H9 (cell line): ENCODE measurements around the gene SERBP1. TPM values are rescaled to one million over a fixed set of nuclear protein-coding genes. Genes with fewer than 3 reads are reported as not detected.

ENCODE experiments used
- DNase-seq: peaks from one replicate; pipeline ENCODE4 v3.0.0-alpha.2; 2017
- H2AFZ ChIP-seq: one replicate; pipeline ENCODE4 v1.6.1; 2013; ENCODE audit warnings: mild to moderate bottlenecking, low read length, control low read depth, moderate library complexity
- H2AK5ac ChIP-seq: 2 replicates; pipeline ENCODE4 v1.6.1; 2013; ENCODE audit warnings: low read length, control low read depth, mixed read lengths; ENCODE audit not compliant: insufficient read length
- H2BK120ac ChIP-seq: one replicate; pipeline ENCODE4 v1.6.1; 2013; ENCODE audit warnings: low read depth, mild to moderate bottlenecking, low read length, control low read depth, inconsistent platforms; ENCODE audit not compliant: poor library complexity, severe bottlenecking
- H2BK12ac ChIP-seq: 2 replicates; pipeline ENCODE4 v1.6.1; 2013; ENCODE audit warnings: low read length, control low read depth, mixed read lengths, low read depth; ENCODE audit not compliant: insufficient read length
- H2BK15ac ChIP-seq: 2 replicates; pipeline ENCODE4 v1.6.1; 2013; ENCODE audit warnings: low read depth, low read length, control low read depth
- H2BK20ac ChIP-seq: one replicate; pipeline ENCODE4 v1.6.1; 2013; ENCODE audit warnings: low read depth, mild to moderate bottlenecking, low read length, control low read depth, inconsistent platforms; ENCODE audit not compliant: poor library complexity, severe bottlenecking
- H2BK5ac ChIP-seq: 2 replicates; pipeline ENCODE4 v1.6.1; 2013; ENCODE audit warnings: low read length, control low read depth, mixed read lengths; ENCODE audit not compliant: insufficient read length
- H3K14ac ChIP-seq: 2 replicates; pipeline ENCODE4 v1.6.1; 2013; ENCODE audit warnings: low read length, control low read depth; ENCODE audit not compliant: insufficient read depth
- H3K18ac ChIP-seq: 2 replicates; pipeline ENCODE4 v1.6.1; 2013; ENCODE audit warnings: low read depth, mild to moderate bottlenecking, mixed read lengths, low read length, control low read depth; ENCODE audit not compliant: insufficient read length
- H3K23ac ChIP-seq: 2 replicates; pipeline ENCODE4 v1.6.1; 2013; ENCODE audit warnings: low read length, control low read depth, mixed read lengths, low read depth; ENCODE audit not compliant: insufficient read length
- H3K23me2 ChIP-seq: 2 replicates; pipeline ENCODE4 v1.6.1; 2013; ENCODE audit warnings: low read depth, mild to moderate bottlenecking, mixed read lengths, low read length, control low read depth; ENCODE audit not compliant: insufficient read length, poor library complexity, severe bottlenecking
- H3K27ac ChIP-seq: 2 replicates; pipeline ENCODE4 v1.5.1; 2013; ENCODE audit warnings: low read length, control low read depth, mixed read lengths, low read depth; ENCODE audit not compliant: insufficient read length
- H3K27me3 ChIP-seq: 2 replicates; pipeline ENCODE4 v1.6.1; 2013; ENCODE audit warnings: low read length, control low read depth, inconsistent platforms; ENCODE audit not compliant: insufficient read depth
- H3K4ac ChIP-seq: 2 replicates; pipeline ENCODE4 v1.6.1; 2013; ENCODE audit warnings: low read depth, mild to moderate bottlenecking, control low read depth, inconsistent platforms, low read length, moderate library complexity
- H3K4me1 ChIP-seq: 2 replicates; pipeline ENCODE4 v1.6.1; 2013; ENCODE audit warnings: low read length, control low read depth, inconsistent platforms; ENCODE audit not compliant: insufficient read depth
- H3K4me2 ChIP-seq: 2 replicates; pipeline ENCODE4 v1.6.1; 2013; ENCODE audit warnings: low read length, control low read depth, mixed read lengths; ENCODE audit not compliant: insufficient read length, insufficient read depth
- H3K56ac ChIP-seq: 2 replicates; pipeline ENCODE4 v1.6.1; 2013; ENCODE audit warnings: low read depth, mild to moderate bottlenecking, mixed read lengths, low read length, control low read depth; ENCODE audit not compliant: insufficient read length
- H3K79me1 ChIP-seq: 2 replicates; pipeline ENCODE4 v1.6.1; 2013; ENCODE audit warnings: low read depth, mild to moderate bottlenecking, moderate library complexity, low read length, control low read depth, inconsistent platforms; ENCODE audit not compliant: insufficient read depth, poor library complexity, severe bottlenecking
- H3K79me2 ChIP-seq: 2 replicates; pipeline ENCODE4 v1.6.1; 2013; ENCODE audit warnings: low read length, control low read depth, inconsistent platforms; ENCODE audit not compliant: insufficient read depth
- H3K9ac ChIP-seq: 2 replicates; pipeline ENCODE4 v1.6.1; 2013; ENCODE audit warnings: low read length, control low read depth, mixed read lengths; ENCODE audit not compliant: insufficient read length; ENCODE audit errors: extremely low read depth
- H3K9me3 ChIP-seq: one replicate; pipeline ENCODE4 v1.6.1; 2013; ENCODE audit warnings: low read depth, low read length, inconsistent platforms; ENCODE audit not compliant: control insufficient read depth
- H3T11ph ChIP-seq: one replicate; pipeline ENCODE4 v1.6.1; 2013; ENCODE audit warnings: mild to moderate bottlenecking, low read length, control low read depth, inconsistent platforms
- H4K20me1 ChIP-seq: one replicate; pipeline ENCODE4 v1.6.1; 2013; ENCODE audit not compliant: control insufficient read depth, insufficient read length, insufficient read depth
- H4K5ac ChIP-seq: 2 replicates; pipeline ENCODE4 v1.6.1; 2013; ENCODE audit warnings: low read depth, mild to moderate bottlenecking, mixed read lengths, low read length, control low read depth; ENCODE audit not compliant: insufficient read length
- H4K8ac ChIP-seq: replicated peaks from 2 replicates; pipeline ENCODE4 v1.6.1; 2013; ENCODE audit warnings: low read length, control low read depth, mixed read lengths, low read depth; ENCODE audit not compliant: insufficient read length
- H4K91ac ChIP-seq: 2 replicates; pipeline ENCODE4 v1.6.1; 2013; ENCODE audit warnings: low read depth, mild to moderate bottlenecking, moderate library complexity, mixed read lengths, low read length, control low read depth; ENCODE audit not compliant: insufficient read length
- H3K27ac Mint-ChIP-seq, 3 experiments: 2 replicates in 2 of 3; 3 replicates in 1 of 3; pipeline ENCODE4 v1.8.0; 2020 to 2021; ENCODE audit warnings: mixed read lengths in 3 of 3, mild to moderate bottlenecking in 1 of 3, moderate library complexity in 1 of 3
- H3K27me3 Mint-ChIP-seq: 2 replicates; pipeline ENCODE4 v1.8.0; 2021; ENCODE audit warnings: low read depth, mild to moderate bottlenecking, moderate library complexity, mixed read lengths
- H3K36me3 Mint-ChIP-seq, 3 experiments: 2 replicates in 2 of 3; 3 replicates in 1 of 3; pipeline ENCODE4 v1.8.0; 2020 to 2021; ENCODE audit warnings: low read depth in 3 of 3, mixed read lengths in 3 of 3; ENCODE audit not compliant: insufficient read depth in 1 of 3
- H3K4me1 Mint-ChIP-seq, 2 experiments: 2 replicates each; pipeline ENCODE4 v1.8.0; 2020; ENCODE audit warnings: mixed read lengths in 2 of 2
- H3K4me3 Mint-ChIP-seq, 2 experiments: 2 replicates in 1 of 2; 3 replicates in 1 of 2; pipeline ENCODE4 v1.8.0; 2020 to 2021; ENCODE audit warnings: mild to moderate bottlenecking in 2 of 2, mixed read lengths in 2 of 2, moderate library complexity in 1 of 2
- H3K9me3 Mint-ChIP-seq, 2 experiments: 2 replicates in 1 of 2; 3 replicates in 1 of 2; pipeline ENCODE4 v1.8.0; 2020; ENCODE audit warnings: mild to moderate bottlenecking in 2 of 2, mixed read lengths in 2 of 2, moderate library complexity in 1 of 2
- WGBS: extraction: QIAGEN DNeasy Blood & Tissue Kit; methylation state at CpG from one replicate; pipeline ENCODE4 v1.1.7; 2013; ENCODE audit warnings: missing lambda C conversion rate, low lambda C conversion rate, mixed read lengths; ENCODE audit not compliant: insufficient read length; ENCODE audit errors: extremely low coverage; 5-methylcytosine and 5-hydroxymethylcytosine counted together
- total RNA-seq: library from RNA; stranded (reverse); gene quantifications from 2 replicates; pipeline ENCODE4 v1.2.1, GENCODE V29; 2021
- TF ChIP-seq, protein P1 (sequence below): fragments of 200-600 bp; sonication (generic); conservative IDR thresholded peaks from 3 replicates; pipeline ENCODE4 v1.8.0; 2021; ENCODE audit warnings: antibody characterized with exemption, mild to moderate bottlenecking

SERBP1 gene
- total RNA-seq, 1 experiment from 2014 or later: 495 TPM

GRCh38 chr1:67440339-67440738, 10.1 kb upstream of the SERBP1 start:
- no peak overlapping the region for H4K5ac ChIP-seq
- no peaks in the 10 kb centered on the region for H3K79me2 ChIP-seq
- no peak overlapping the region for H3K56ac ChIP-seq
- Mint-ChIP-seq H3K36me3 (no peaks in the 10 kb centered on the region), H3K4me1 (peaks cover 6 to 10% of the 10 kb centered on the region in 2 experiments; a peak in 3 of 4 replicates), H3K4me3 (no peak overlapping the region), H3K9me3 (no peaks in the 10 kb centered on the region), H3K27me3 (no peaks in the 10 kb centered on the region), H3K27ac (no peak overlapping the region)
- no peak overlapping the region for H3K23ac ChIP-seq
- DNase-seq: no peak
- no peak overlapping the region for H4K91ac ChIP-seq
- no peak overlapping the region for H3K18ac ChIP-seq
- no peak overlapping the region for H2AK5ac ChIP-seq
- no peak overlapping the region for H3K14ac ChIP-seq
- no peaks in the 10 kb centered on the region for H3K4me1 ChIP-seq
- H3K9me3 ChIP-seq: no peaks in the 10 kb centered on the region
- no peak overlapping the region for H3K9ac ChIP-seq
- TF ChIP-seq, protein P1, sequence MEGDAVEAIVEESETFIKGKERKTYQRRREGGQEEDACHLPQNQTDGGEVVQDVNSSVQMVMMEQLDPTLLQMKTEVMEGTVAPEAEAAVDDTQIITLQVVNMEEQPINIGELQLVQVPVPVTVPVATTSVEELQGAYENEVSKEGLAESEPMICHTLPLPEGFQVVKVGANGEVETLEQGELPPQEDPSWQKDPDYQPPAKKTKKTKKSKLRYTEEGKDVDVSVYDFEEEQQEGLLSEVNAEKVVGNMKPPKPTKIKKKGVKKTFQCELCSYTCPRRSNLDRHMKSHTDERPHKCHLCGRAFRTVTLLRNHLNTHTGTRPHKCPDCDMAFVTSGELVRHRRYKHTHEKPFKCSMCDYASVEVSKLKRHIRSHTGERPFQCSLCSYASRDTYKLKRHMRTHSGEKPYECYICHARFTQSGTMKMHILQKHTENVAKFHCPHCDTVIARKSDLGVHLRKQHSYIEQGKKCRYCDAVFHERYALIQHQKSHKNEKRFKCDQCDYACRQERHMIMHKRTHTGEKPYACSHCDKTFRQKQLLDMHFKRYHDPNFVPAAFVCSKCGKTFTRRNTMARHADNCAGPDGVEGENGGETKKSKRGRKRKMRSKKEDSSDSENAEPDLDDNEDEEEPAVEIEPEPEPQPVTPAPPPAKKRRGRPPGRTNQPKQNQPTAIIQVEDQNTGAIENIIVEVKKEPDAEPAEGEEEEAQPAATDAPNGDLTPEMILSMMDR: no peak
- no peaks in the 10 kb centered on the region for H3K23me2 ChIP-seq
- WGBS: no CpG with 5 or more reads among the region's 3 CpGs
- H3K79me1 ChIP-seq: no peaks in the 10 kb centered on the region
- no peak overlapping the region for H3K4ac ChIP-seq
- H3K27me3 ChIP-seq: no peaks in the 10 kb centered on the region
- H4K8ac ChIP-seq: no peak overlapping the region
- no peak overlapping the region for H2BK20ac ChIP-seq
- H3K27ac ChIP-seq: no peak overlapping the region
- H2AFZ ChIP-seq: no peak overlapping the region
- no peaks in the 10 kb centered on the region for H4K20me1 ChIP-seq
- no peak overlapping the region for H2BK12ac ChIP-seq
- no peak overlapping the region for H2BK120ac ChIP-seq
- no peak overlapping the region for H3K4me2 ChIP-seq
- no peak overlapping the region for H2BK15ac ChIP-seq
- H3T11ph ChIP-seq: no peak overlapping the region
- no peak overlapping the region for H2BK5ac ChIP-seq
